ENCODE measurements around the gene POMT2.

DNA sequence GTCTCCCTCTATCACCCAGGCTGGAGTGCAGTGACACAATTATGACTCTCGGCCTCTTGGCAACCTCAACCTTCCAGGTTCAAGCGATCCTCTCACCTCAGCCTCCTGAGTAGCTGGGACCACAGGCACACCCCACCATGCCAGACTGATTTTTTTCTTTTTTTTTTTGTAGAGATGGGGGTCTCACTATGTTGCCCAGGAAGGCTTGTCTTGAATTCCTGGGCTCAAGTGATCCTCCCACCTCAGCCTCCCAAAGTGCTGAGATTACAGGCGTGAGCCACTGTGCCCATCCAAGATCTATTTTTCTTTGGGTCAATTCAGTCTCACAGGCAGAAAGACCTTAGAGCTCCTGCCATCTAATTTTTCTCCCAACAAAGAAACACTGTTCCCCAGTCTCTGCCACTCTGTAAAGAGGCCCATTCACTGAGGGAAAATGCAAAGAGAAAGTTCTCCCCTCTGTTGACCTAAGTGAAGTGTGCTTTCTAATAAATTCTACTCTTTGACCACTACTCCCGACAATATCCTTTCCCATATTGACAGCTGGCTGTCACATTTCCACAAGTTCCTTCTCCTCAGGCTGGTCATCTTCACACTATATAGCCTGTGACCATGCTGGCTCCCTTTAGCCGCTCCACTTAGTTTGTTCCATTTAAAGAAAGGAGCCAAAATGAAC, 32.9 kb upstream of the POMT2 start:
- no peak for TF ChIP-seq POLR2A (IDR thresholded peaks at IDR 0.05)
- TF ChIP-seq, protein P1, sequence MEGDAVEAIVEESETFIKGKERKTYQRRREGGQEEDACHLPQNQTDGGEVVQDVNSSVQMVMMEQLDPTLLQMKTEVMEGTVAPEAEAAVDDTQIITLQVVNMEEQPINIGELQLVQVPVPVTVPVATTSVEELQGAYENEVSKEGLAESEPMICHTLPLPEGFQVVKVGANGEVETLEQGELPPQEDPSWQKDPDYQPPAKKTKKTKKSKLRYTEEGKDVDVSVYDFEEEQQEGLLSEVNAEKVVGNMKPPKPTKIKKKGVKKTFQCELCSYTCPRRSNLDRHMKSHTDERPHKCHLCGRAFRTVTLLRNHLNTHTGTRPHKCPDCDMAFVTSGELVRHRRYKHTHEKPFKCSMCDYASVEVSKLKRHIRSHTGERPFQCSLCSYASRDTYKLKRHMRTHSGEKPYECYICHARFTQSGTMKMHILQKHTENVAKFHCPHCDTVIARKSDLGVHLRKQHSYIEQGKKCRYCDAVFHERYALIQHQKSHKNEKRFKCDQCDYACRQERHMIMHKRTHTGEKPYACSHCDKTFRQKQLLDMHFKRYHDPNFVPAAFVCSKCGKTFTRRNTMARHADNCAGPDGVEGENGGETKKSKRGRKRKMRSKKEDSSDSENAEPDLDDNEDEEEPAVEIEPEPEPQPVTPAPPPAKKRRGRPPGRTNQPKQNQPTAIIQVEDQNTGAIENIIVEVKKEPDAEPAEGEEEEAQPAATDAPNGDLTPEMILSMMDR (IDR thresholded peaks at IDR 0.05) = no peak

All from heart left ventricle (tissue), 13 donors.